ENCODE data around the gene ATP2A1. TPM values are rescaled to one million over a fixed set of nuclear protein-coding genes. Genes with fewer than 3 reads are reported as not detected.
"Not testable (repeated sequence)": the region's sequence is repeated elsewhere in the genome, so short reads cannot be mapped to it uniquely, and the experiment has no call there.

Gene ATP2A1
- total RNA-seq, 4 donors from 2014 or later, result 1.6 TPM; not detected in 3

GRCh38 chr16:28884045-28884444, 5.8 kb downstream of the ATP2A1 start:
- Histone ChIP-seq H3K27ac (no peak overlapping the region), H3K27me3 (no peaks in the 10 kb centered on the region), H3K9me3 (no peaks in the 10 kb centered on the region), H3K4me3 (no peak overlapping the region), H3K4me1 (peaks cover 0 to 9% of the 10 kb centered on the region in 2 donors), H3K36me3 (no peaks in the 10 kb centered on the region)
- DNase-seq, result no peak
- intact Hi-C loops (cut with DNase I; ENCODE audit: low total_unique reads), result no loop called here
- no peak for TF ChIP-seq POLR2A (IDR thresholded peaks at IDR 0.05)
- TF ChIP-seq, protein P1, sequence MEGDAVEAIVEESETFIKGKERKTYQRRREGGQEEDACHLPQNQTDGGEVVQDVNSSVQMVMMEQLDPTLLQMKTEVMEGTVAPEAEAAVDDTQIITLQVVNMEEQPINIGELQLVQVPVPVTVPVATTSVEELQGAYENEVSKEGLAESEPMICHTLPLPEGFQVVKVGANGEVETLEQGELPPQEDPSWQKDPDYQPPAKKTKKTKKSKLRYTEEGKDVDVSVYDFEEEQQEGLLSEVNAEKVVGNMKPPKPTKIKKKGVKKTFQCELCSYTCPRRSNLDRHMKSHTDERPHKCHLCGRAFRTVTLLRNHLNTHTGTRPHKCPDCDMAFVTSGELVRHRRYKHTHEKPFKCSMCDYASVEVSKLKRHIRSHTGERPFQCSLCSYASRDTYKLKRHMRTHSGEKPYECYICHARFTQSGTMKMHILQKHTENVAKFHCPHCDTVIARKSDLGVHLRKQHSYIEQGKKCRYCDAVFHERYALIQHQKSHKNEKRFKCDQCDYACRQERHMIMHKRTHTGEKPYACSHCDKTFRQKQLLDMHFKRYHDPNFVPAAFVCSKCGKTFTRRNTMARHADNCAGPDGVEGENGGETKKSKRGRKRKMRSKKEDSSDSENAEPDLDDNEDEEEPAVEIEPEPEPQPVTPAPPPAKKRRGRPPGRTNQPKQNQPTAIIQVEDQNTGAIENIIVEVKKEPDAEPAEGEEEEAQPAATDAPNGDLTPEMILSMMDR (IDR thresholded peaks at IDR 0.05), result no peak

DNA sequence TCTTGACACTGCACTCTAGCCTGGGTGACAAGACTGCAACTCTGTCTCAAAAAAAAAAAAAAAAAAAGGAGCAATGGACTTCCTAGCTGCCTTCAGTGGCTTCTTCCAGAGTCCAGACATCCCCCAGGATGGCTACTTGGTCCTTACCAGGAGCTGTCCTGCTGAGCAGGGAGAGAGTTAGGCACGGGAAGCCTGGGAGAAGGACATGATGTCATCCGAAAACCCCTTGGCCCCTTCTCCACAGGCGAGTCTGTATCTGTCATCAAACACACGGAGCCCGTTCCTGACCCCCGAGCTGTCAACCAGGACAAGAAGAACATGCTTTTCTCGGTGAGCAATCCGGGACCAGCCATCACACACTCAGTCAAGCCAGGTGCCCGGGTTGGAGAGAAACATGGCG, 8.7 kb downstream of the ATP2A1 start:
- no peak for TF ChIP-seq POLR2A (IDR thresholded peaks at IDR 0.05)
- TF ChIP-seq, protein P1 (IDR thresholded peaks at IDR 0.05), result no peak
- intact Hi-C loops (cut with DNase I; ENCODE audit: low total_unique reads), result no loop called here
- Histone ChIP-seq H3K4me3 (no peak overlapping the region), H3K4me1 (no peaks in the 10 kb centered on the region), H3K27ac (no peak overlapping the region), H3K36me3 (no peaks in the 10 kb centered on the region), H3K9me3 (no peaks in the 10 kb centered on the region), H3K27me3 (no peaks in the 10 kb centered on the region)
- DNase-seq, result no peak

DNA sequence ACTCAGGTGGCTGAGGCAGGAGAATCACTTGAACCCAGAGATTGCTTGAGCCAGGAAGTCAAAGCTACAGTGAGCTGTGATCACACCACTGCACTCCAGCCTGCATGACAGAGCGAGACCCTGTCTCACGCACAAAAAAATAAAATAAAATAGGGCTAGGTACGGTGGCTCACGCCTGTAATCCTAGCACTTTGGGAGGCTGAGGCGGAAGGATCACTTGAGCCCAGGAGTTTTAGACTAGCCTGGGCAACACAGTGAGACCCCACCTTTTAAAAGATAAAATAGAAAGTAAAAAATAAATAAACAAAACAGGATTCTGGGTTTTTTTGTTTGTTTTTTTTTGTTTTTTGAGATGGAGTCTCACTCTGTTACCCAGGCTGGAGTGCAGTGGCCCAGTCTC, 12.1 kb downstream of the ATP2A1 start:
- DNase-seq; H3K27me3 ChIP-seq; H3K4me1 ChIP-seq; H3K4me3 ChIP-seq; H3K9me3 ChIP-seq; H3K27ac ChIP-seq; H3K36me3 ChIP-seq; intact Hi-C loops (cut with DNase I; ENCODE audit: low total_unique reads): not testable (repeated sequence)

DNA sequence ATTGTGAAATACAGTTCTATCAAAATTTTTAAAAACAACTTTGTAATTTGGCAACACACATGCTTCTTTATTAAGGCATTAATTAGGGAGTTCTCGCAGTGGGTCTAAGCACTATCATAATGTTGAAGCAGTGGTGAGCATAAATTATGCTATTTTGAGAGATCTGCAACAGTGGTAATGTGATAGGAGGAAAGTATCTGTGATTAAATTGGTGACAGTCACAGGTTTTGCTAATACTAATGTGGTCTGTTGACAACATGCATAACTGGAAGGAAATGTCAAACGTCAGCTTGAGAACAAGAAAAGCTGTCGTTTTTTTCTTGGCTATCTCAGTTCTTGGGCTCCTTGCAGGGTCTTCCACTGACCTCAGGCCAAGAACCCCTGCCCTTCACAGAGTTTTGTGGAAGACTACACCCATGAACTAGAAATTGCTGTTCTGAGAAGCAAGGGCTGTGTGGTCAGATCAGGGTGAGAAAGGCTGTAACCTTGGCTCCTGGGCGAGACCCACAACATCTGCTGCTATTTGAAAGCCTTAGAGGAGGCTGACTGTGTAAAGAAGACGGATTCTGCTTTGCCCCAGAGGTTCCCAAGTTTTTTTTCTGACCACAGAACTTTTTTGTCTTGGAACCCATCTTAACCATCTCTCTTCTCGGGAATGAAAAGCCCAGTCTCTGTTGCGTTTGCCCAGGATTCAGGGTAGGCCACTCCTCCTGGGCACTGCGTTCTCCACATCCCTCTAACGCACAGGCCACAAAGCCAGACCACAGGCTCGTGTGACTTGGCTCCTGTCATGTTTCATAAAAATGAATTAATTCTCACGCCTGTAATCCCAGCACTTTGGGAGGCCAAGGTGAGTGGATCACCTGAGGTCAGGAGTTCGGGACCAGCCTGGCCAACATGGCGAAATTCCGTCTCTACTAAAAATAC, 13.9 kb downstream of the ATP2A1 start:
- Histone ChIP-seq H3K27me3 (no peaks in the 10 kb centered on the region), H3K36me3 (no peaks in the 10 kb centered on the region), H3K4me3 (no peak overlapping the region), H3K4me1 (no peaks in the 10 kb centered on the region), H3K9me3 (no peaks in the 10 kb centered on the region), H3K27ac (no peak overlapping the region)
- intact Hi-C loops (cut with DNase I; ENCODE audit: low total_unique reads), result no loop called here
- no peak for TF ChIP-seq POLR2A (IDR thresholded peaks at IDR 0.05)
- TF ChIP-seq, protein P1 (IDR thresholded peaks at IDR 0.05), result no peak
- no peak for DNase-seq

DNA sequence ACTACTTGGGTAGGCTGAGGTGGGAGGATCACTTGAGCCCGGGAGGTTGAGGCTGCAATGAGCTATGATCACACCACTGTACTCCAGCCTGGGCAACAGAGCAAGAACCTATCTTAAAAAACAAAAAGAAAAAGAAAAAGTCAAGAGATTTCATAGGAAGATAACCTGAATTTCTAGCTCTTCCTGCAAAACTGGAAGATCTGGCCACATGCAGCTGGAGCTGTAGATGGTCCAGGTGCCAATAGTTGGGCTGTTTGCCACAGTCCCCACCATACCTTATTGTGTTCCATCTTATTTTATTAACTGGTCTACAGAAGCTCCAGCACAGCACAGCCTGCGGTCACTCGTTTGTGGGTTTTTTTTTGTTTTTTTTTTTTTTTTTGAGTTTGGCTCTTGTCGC, 15.0 kb downstream of the ATP2A1 start:
- Histone ChIP-seq H3K9me3 (no peaks in the 10 kb centered on the region), H3K27me3 (no peaks in the 10 kb centered on the region), H3K27ac (no peak overlapping the region), H3K4me1 (no peaks in the 10 kb centered on the region), H3K4me3 (no peak overlapping the region), H3K36me3 (no peaks in the 10 kb centered on the region)
- DNase-seq, result no peak
- intact Hi-C loops (cut with DNase I; ENCODE audit: low total_unique reads), result no loop called here
- TF ChIP-seq, protein P1 (IDR thresholded peaks at IDR 0.05), result no peak
- TF ChIP-seq POLR2A (IDR thresholded peaks at IDR 0.05), result no peak

All from uterus (tissue), 4 donors.